ENCODE results near the gene MACROD1. TPM values are rescaled to one million over a fixed set of nuclear protein-coding genes. Genes with fewer than 3 reads are reported as not detected.

The MACROD1 gene
- total RNA-seq (2014; rRNA removed; shearing (Covaris generic)): 97.2 and 109 TPM in 2 replicates

GRCh38 chr11:64165842-64166635, at the start of gene MACROD1:
MACROD1 (minus strand) TSS chr11:64166113; CDS start chr11:64165994, 119 bp downstream.

DNA sequence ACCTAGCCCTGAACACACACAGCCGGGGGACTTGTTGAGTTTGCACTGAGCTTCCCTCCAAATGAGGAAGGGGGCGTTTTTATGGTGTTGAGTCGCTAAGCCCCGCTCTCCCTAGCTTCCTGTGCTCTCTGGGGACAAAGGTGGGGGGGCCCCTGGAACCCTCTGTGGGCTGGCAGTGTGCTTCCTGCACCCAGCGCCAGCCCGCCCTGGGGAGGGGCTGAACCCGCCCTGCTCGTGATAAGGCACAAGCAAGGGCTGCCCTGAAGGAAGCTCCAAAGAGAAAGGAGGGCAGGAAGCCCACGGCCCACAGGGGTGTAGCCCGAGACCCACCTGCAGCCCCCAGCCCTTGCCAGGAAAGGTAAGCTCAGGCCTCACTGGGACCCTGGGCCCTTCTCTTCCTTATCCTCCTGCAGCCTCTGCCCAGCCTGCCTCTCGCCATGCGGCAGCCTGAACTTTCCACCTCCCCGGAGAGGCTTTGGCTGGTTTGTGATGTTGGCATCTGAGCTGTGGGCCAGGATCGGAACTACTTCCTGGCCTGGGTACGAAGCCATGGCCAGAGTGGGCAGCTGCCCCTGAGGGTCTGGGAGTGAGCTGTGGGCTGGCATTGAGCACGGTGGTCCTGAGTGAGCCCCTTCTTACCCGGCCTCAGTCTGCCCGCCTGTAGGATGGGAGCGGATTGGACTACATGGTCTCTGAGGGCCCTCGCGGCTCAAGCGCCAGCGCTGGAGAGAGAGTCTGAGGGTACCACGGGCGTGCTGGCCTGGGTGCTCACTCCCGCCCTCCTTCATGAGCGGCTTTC, 40.7 kb upstream of the MACROD1 start, which contains the start of gene FERMT3:
Gene FERMT3 (plus strand): TSS at position 265 of the 799 bp plus-strand sequence. CDS start 644 bp downstream, outside the sequence.

DNA sequence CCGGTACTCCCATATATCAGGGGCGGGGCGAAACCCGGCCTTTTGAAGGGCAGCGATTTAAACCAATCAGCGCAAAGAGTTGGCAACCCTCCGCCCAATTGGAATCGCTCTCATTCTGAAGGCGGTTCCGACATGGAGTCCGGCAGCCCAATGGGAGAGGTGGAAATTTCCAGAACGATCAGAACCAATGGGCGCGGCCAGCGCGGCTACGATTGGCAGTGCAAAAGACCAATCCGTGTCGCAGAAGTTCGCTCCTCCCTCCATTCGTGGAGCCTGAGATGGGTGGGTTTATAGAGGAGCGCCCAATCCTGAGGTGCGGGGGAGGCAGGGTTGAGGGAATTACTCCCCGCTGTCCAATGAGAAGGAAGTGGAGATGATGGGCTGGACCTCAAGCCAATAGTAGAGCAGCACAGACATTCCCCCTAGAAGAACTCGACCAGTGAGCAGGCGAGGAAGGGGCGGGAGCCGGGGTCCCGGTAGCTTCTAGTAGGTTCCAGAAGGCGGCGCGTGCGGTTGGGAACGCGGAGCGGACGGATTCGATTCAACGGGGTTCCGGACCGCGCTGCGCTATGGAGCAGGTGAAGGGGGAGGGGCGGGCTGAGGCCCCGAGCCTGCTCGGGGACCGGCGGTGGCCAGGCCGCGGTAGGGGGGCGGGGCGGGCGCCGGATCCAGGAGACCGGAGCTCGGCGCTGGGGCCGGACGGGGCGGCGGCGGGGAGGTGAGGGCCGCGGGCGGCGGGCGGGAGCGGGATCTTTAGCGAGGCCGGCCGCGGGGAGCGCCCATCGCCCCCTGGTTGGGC, 20.0 kb upstream of the MACROD1 start, which contains the start of gene STIP1:
Gene STIP1 (plus strand): TSS at position 479 of the 799 bp plus-strand sequence. CDS start 91 bp downstream, at position 570.

DNA sequence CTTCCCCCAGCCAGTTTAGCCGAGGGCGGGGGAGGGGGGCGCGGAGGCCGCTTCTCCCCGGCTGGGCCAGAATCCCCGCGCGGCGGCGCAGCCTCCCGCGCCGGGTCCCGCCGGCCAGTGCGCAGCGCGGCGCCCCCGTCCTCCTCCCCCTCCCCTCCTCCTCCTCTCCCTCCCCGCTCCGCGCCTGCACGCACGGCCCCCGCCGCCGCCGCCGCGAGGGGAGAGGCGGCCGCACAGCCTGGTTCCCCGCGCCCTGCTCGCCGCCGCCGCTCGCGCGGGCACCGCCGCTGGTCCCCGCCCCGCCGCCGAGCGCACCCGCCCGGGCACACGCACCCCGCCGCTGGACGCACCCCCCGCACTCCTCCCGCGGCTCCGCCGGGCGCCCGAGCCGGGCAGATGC, 130.3 kb downstream of the MACROD1 start, which contains the start of gene FLRT1:
Gene FLRT1 (plus strand): TSS at position 356 of the 400 bp plus-strand sequence. CDS start 80,337 bp downstream, outside the sequence.

DNA sequence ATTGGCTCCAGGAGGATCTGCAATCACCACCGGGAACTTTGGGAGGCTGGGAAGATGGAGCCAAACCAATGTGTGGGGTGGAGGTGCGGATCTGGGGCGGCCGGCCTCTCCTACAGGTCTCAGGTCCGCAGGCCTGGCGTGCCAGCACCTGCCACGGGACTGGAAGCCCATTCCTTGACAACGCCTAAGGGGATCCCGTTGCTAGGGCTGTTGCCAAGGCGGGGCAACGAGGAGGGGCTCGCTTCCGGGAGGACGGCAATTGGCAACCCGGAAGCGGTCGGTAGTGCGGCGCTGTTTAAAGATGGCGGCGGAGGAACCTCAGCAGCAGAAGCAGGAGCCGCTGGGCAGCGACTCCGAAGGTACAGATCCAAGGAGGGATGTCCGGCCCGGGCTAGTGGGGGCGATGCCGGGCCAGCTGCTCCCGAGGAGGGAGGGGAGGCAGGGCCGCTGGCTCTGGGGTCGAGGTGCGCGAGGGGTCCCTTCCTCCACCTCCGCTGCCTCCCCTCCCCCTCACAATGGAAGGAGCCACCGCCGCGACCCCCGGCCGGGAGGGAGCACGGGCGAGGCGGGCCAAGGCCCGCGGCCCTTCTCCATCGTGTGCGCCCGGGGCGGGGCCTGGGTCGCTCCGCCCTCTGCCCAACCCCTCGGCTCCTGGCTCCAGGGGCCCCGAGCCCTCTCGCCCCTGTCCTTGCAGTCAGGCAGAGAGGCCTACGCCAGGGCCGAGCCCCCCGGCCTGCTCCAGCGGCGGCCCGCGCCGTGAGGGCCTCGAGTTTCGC, 179.6 kb downstream of the MACROD1 start, which contains the start of gene OTUB1:
Gene OTUB1 (plus strand): TSS at position 283 of the 776 bp plus-strand sequence. CDS start 19 bp downstream, at position 302.

DNA sequence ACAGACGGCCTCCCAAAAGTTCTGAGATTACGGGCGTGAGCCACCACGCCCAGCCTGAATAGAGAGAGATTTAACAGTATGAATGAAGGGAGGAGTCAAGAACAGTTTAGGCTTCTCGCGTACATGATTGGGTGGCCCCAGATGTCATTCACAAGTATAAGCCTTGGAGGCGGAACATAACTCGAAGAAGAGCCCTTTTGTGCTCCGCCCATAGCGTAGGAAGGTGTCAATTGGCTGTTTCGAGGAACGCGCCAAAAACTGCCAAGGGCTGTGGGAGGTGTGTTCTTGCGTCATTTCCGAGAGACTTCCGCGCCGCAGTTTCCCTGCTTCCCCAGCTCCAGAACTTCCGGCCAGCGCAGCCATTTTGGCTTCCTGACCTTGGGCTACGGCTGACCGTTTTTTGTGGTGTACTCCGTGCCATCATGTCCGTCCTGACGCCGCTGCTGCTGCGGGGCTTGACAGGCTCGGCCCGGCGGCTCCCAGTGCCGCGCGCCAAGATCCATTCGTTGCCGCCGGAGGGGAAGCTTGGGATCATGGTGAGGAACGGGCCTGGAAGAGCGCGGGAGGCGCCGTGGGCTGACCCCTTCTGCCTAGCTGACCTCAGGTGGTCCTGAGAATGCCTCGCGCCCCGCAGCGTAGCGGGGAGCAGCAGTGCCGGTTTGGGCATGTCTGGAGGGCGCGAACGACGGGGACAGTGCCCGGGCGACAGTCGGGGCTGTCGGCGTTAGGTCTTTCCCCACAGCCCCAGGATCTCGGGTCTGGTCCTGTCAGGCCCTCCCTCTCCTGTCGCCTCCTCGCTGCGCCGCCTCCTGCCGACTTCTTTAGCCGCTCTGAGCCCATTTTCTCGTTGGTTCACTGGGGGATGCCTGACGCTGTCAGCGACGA, 191.4 kb downstream of the MACROD1 start, which contains the start of gene COX8A:
Gene COX8A (plus strand): TSS at position 362 of the 885 bp plus-strand sequence. CDS start 61 bp downstream, at position 423.

Small RNA genes within 50 kb of the gene (small RNA-seq; reads per million reads assigned to genes)
- not detected for gene RNU6-45P

Other genes starting within 250 kb of the MACROD1 start
- 0.61 and 0.64 TPM in 2 replicates for gene RCOR2, start 248.9 kb downstream of the MACROD1 start, total RNA-seq (2014; rRNA removed; shearing (Covaris generic))
- 10.1 and 13.6 TPM in 2 replicates for gene NAA40, start 227.1 kb downstream of the MACROD1 start, total RNA-seq (2014; rRNA removed; shearing (Covaris generic))
- 751 and 944 TPM in 2 replicates for gene COX8A, start 191.5 kb downstream of the MACROD1 start, total RNA-seq (2014; rRNA removed; shearing (Covaris generic))
- gene OTUB1, start 179.7 kb downstream of the MACROD1 start, total RNA-seq (2014; rRNA removed; shearing (Covaris generic)): 89.1 and 101 TPM in 2 replicates
- 1.2 and 1.4 TPM in 2 replicates for gene FLRT1, start 130.2 kb downstream of the MACROD1 start, total RNA-seq (2014; rRNA removed; shearing (Covaris generic))
- 311 and 341 TPM in 2 replicates for gene STIP1, start 20.1 kb upstream of the MACROD1 start, total RNA-seq (2014; rRNA removed; shearing (Covaris generic))
- 1.3 and 1.9 TPM in 2 replicates for gene FERMT3, start 40.6 kb upstream of the MACROD1 start, total RNA-seq (2014; rRNA removed; shearing (Covaris generic))
- 56.2 and 74.4 TPM in 2 replicates for gene TRPT1, start 60.1 kb upstream of the MACROD1 start, total RNA-seq (2014; rRNA removed; shearing (Covaris generic))
- 69.5 and 70.7 TPM in 2 replicates for gene NUDT22, start 60.2 kb upstream of the MACROD1 start, total RNA-seq (2014; rRNA removed; shearing (Covaris generic))
- 16.8 and 23.4 TPM in 2 replicates for gene DNAJC4, start 64.4 kb upstream of the MACROD1 start, total RNA-seq (2014; rRNA removed; shearing (Covaris generic))
- 30.6 and 44.7 TPM in 2 replicates for gene VEGFB, start 68.5 kb upstream of the MACROD1 start, total RNA-seq (2014; rRNA removed; shearing (Covaris generic))
- 144 and 182 TPM in 2 replicates for gene FKBP2, start 75.0 kb upstream of the MACROD1 start, total RNA-seq (2014; rRNA removed; shearing (Covaris generic))
- 650 and 685 TPM in 2 replicates for gene PPP1R14B, start 80.8 kb upstream of the MACROD1 start, total RNA-seq (2014; rRNA removed; shearing (Covaris generic))
- gene PLCB3, start 85.4 kb upstream of the MACROD1 start, total RNA-seq (2014; rRNA removed; shearing (Covaris generic)): 39.2 and 44.9 TPM in 2 replicates
- 99.6 and 101 TPM in 2 replicates for gene BAD, start 118.6 kb upstream of the MACROD1 start, total RNA-seq (2014; rRNA removed; shearing (Covaris generic))
- 27.5 and 30.3 TPM in 2 replicates for gene GPR137, start 119.7 kb upstream of the MACROD1 start, total RNA-seq (2014; rRNA removed; shearing (Covaris generic))
- gene KCNK4, start 125.2 kb upstream of the MACROD1 start, total RNA-seq (2014; rRNA removed; shearing (Covaris generic)): 0.61 and 0.68 TPM in 2 replicates
- 1.9 and 3.7 TPM in 2 replicates for gene CATSPERZ, start 134.2 kb upstream of the MACROD1 start, total RNA-seq (2014; rRNA removed; shearing (Covaris generic))
- gene ESRRA, start 139.4 kb upstream of the MACROD1 start, total RNA-seq (2014; rRNA removed; shearing (Covaris generic)): 60.7 and 66.5 TPM in 2 replicates
- 811 and 881 TPM in 2 replicates for gene TRMT112, start 151.4 kb upstream of the MACROD1 start, total RNA-seq (2014; rRNA removed; shearing (Covaris generic))
- 418 and 488 TPM in 2 replicates for gene PRDX5, start 152.0 kb upstream of the MACROD1 start, total RNA-seq (2014; rRNA removed; shearing (Covaris generic))
- 4.1 and 5.9 TPM in 2 replicates for gene CCDC88B, start 174.1 kb upstream of the MACROD1 start, total RNA-seq (2014; rRNA removed; shearing (Covaris generic))
- 32.4 and 37.5 TPM in 2 replicates for gene RPS6KA4, start 193.0 kb upstream of the MACROD1 start, total RNA-seq (2014; rRNA removed; shearing (Covaris generic))